ENCODE measurements around the gene CD63.

The CD63 gene

GRCh38 chr12:55688716-55689655 is 39.8 kb downstream of the CD63 start:
- TF ChIP-seq CTCF (IDR thresholded peaks at IDR 0.05; ENCODE audit: borderline replicate concordance, control extremely low read depth, extremely low read depth, insufficient read depth, missing control alignments) = no peak

DNA sequence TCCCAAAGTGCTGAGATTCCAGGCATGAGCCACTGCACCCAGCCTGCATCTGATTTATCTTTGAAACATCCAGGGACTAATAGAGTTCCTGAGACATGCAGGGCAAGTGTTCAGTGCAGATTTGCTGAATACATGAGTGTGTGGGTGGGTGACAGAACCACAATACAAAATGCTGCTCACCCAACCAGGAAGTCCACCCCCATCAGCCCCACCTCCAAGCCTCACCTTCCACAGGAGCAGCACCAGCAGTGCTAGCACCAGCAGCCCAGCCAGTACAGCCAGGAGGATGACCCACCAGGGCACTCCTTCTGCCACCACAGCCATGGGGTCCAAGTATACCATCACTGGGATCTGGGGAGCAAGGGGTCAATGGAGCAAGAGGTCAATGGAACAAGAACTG is 41.1 kb downstream of the CD63 start:
- TF ChIP-seq CTCF (IDR thresholded peaks at IDR 0.05; ENCODE audit: borderline replicate concordance, control extremely low read depth, extremely low read depth, insufficient read depth, missing control alignments) = no peak
- in situ Hi-C loops (cut with MboI; ENCODE audit: low sequenced_read_pairs, unreplicated experiment) = no loop called here
- peak; percentile 73 for DNase-seq (ENCODE audit: low spot score)

More at GRCh38 chr12:55688716-55689655, 39.8 kb downstream of the CD63 start:
- no peak for DNase-seq (ENCODE audit: low spot score)
- in situ Hi-C loops (cut with MboI; ENCODE audit: low sequenced_read_pairs, unreplicated experiment) = no loop called here

- TF ChIP-seq CTCF (IDR thresholded peaks at IDR 0.05; ENCODE audit: borderline replicate concordance, control extremely low read depth, extremely low read depth, insufficient read depth, missing control alignments) = no peak
- no peak for DNase-seq (ENCODE audit: low spot score)
- in situ Hi-C loops (cut with MboI; ENCODE audit: low sequenced_read_pairs, unreplicated experiment) = no loop called here
These were observed 42.3 kb downstream of the CD63 start for GRCh38 chr12:55686366-55687010.

DNA sequence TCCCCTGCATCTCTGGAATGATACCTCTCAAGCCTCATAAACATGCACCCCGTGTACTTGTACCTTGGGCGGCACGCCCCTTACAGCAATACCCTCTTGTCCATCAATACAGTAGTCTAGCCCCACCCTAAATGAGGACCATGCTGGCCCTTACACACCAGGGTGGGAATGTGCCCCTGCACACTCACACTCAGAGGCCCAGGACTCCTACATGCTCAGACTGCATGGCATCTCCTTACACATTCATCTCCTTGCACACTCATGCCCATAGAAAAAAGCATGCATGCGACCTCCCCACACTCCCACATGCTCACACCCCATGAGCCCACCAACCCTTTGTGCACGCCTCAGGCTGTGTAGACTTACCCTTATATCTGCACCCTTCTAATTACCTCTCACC is 43.1 kb downstream of the CD63 start:
- TF ChIP-seq CTCF (IDR thresholded peaks at IDR 0.05; ENCODE audit: borderline replicate concordance, control extremely low read depth, extremely low read depth, insufficient read depth, missing control alignments) = no peak
- in situ Hi-C loops (cut with MboI; ENCODE audit: low sequenced_read_pairs, unreplicated experiment) = no loop called here
- DNase-seq (ENCODE audit: low spot score) = no peak

DNA sequence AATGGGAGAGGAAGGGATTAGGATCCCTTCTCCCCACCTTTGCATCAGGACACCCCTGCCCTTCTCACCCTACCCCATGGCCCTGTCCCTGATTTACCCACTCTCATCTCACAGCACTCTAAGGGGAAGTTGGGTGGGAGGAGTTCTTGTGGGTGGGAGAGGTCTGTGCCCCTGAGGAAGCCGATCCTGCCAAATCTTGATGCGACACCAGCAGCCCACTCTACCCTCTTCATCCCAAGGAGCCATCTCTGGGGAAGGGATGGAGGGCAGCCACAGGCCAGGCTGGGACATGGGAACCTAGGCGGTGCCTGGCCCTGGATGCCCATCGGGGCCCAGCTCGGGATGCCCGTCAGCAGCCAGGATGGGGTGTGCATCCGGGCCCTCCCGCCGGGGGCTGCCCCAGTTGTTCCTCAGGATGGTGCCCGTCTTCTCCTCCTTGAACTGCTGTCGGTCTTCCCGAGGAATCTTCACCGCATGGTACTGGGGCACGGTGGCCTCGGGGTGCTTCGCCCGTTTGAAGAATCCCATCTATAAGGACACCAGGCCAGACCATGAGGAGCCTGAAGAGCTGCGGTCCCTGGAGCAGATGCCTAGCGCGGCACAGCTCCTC is 43.9 kb downstream of the CD63 start:
- DNase-seq (ENCODE audit: low spot score) = peak; percentile 8
- TF ChIP-seq CTCF (IDR thresholded peaks at IDR 0.05; ENCODE audit: borderline replicate concordance, control extremely low read depth, extremely low read depth, insufficient read depth, missing control alignments) = no peak
- in situ Hi-C loops (cut with MboI; ENCODE audit: low sequenced_read_pairs, unreplicated experiment) = no loop called here

- in situ Hi-C loops (cut with MboI; ENCODE audit: low sequenced_read_pairs, unreplicated experiment) = no loop called here
- DNase-seq (ENCODE audit: low spot score) = no peak
- no peak for TF ChIP-seq CTCF (IDR thresholded peaks at IDR 0.05; ENCODE audit: borderline replicate concordance, control extremely low read depth, extremely low read depth, insufficient read depth, missing control alignments)
These were observed 45.1 kb downstream of the CD63 start for GRCh38 chr12:55683676-55684075.
